Measurements from ENCODE around the gene EIF3M. TPM values are rescaled to one million over a fixed set of nuclear protein-coding genes. Genes with fewer than 3 reads are reported as not detected.

EIF3M gene
- polyA plus RNA-seq, 1 of the 3 experiments (the other 2 are of a cell fraction), result 359 TPM

DNA sequence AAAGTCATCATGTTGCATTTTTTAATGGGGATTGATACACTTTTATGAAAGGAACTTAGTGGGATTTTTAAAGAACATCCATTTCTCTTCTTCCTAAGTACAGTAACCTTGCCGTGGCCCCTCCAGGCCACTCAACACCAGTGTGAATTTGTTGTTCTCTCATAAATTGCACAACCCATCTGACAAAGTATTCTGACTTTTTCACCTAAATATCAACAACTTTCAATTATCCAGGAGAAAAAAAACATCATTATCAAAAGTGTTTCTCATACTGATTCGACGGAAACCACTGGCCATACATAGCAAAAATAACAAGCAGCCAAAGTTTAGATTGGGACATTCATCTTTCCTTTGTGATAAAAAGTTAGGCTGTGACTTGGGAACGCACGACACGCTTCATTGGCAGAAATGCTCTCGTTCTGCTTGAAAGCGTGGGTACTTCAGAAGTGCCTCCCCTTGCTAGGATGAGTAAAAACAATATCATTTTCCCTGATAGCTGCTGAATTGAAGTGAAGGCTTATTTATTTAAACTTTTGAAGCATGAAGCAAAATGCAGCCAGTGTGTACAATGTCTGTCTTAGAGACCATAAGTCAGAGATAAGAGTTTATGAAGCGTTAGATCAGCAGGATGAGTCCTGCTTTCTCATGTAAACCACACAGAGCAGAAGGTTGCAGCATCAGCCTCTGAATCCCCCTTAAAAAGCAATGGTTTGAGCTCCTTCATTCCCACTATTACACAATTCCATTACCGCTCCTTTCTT lies 20.6 kb upstream of the EIF3M start:
- no peak for DNase-seq
- POLR2A ChIA-PET, result no interaction called here
- 72% methylated on average over 10 of the region's 10 CpGs for WGBS (ENCODE audit: low lambda C conversion rate)

DNA sequence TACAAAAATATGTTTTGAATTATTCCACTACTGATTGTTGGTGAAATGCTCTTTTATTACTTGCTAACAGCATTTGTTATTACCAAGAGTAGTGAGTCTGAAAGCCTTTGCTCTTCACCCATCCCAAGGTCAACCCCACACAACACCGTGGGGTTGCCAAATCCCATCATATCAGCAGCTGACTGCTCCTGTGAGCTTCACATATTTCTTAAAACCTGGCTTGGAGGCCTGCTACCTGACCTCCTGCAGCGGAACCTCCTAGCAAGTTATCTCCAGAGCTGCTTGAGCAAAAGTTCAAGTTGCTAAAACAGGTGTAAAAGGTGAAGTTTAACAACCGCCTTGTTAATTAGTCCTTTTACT lies 20.1 kb upstream of the EIF3M start:
- Histone ChIP-seq H3K9ac (no peak overlapping the region), H3F3A (replicated peaks; ENCODE audit: insufficient read depth) (no peaks in the 10 kb centered on the region), H3K9me3 (no peaks in the 10 kb centered on the region), H3K27ac (ENCODE audit: low read depth in 2 of 2, low read length in 1 of 2) (no peak overlapping the region), H3K4me3 (ENCODE audit: low read depth in 2 of 2, low read length in 1 of 2) (no peak overlapping the region), H3K4me1 (ENCODE audit: control insufficient read depth in 1 of 2, insufficient read depth in 2 of 2, low read depth in 1 of 2, low read length in 1 of 2) (no peaks in the 10 kb centered on the region), H3K36me3 (replicated peaks in 1 of 2; ENCODE audit: control insufficient read depth in 1 of 2, insufficient read depth in 2 of 2, low read length in 1 of 2) (no peaks in the 10 kb centered on the region), H3K27me3 (ENCODE audit: insufficient read depth) (no peaks in the 10 kb centered on the region; the same call in 1 of the 2 replicates), H3K4me2 (no peak overlapping the region), H3K9me2 (no peaks in the 10 kb centered on the region), H3K79me2 (ENCODE audit: insufficient read depth) (no peaks in the 10 kb centered on the region), H4K20me1 (ENCODE audit: insufficient read depth) (no peaks in the 10 kb centered on the region), H2AFZ (ENCODE audit: low read depth) (no peak overlapping the region)
- no peak for DNase-seq
- CTCF ChIA-PET, result no interaction called here
- POLR2A ChIA-PET, result no interaction called here
- WGBS (ENCODE audit: low lambda C conversion rate), result 53% methylated on average over 3 of the region's 3 CpGs
- TF ChIP-seq JUND (IDR thresholded peaks at IDR 0.05) (no peak), MEF2A (IDR thresholded peaks at IDR 0.05; ENCODE audit: borderline replicate concordance, low read depth) (no peak), FOSL2 (IDR thresholded peaks at IDR 0.05; ENCODE audit: borderline replicate concordance, low read depth) (no peak), RXRA (IDR thresholded peaks at IDR 0.05; ENCODE audit: borderline replicate concordance, low read depth) (no peak), NRF1 (IDR thresholded peaks at IDR 0.05; ENCODE audit: low read depth, low read length) (no peak), SMC3 (IDR thresholded peaks at IDR 0.05; ENCODE audit: low read depth, low read length) (no peak), YY1 (IDR thresholded peaks at IDR 0.05; ENCODE audit: low read depth) (no peak), TAF1 (IDR thresholded peaks at IDR 0.05; ENCODE audit: borderline replicate concordance, low read depth, low read length) (no peak), POLR2AphosphoS5 (IDR thresholded peaks at IDR 0.05; ENCODE audit: low read depth, low read length) (no peak), TCF12 (IDR thresholded peaks at IDR 0.05) (no peak), RFX5 (IDR thresholded peaks at IDR 0.05; ENCODE audit: low read length) (no peak), MXI1 (IDR thresholded peaks at IDR 0.05; ENCODE audit: low read depth, low read length) (no peak), GATA2 (CRISPR knock-in tag; IDR thresholded peaks at IDR 0.05) (no peak)
- TF ChIP-seq, protein P1, sequence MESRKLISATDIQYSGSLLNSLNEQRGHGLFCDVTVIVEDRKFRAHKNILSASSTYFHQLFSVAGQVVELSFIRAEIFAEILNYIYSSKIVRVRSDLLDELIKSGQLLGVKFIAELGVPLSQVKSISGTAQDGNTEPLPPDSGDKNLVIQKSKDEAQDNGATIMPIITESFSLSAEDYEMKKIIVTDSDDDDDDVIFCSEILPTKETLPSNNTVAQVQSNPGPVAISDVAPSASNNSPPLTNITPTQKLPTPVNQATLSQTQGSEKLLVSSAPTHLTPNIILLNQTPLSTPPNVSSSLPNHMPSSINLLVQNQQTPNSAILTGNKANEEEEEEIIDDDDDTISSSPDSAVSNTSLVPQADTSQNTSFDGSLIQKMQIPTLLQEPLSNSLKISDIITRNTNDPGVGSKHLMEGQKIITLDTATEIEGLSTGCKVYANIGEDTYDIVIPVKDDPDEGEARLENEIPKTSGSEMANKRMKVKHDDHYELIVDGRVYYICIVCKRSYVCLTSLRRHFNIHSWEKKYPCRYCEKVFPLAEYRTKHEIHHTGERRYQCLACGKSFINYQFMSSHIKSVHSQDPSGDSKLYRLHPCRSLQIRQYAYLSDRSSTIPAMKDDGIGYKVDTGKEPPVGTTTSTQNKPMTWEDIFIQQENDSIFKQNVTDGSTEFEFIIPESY (IDR thresholded peaks at IDR 0.05; ENCODE audit: borderline replicate concordance, low read depth), result no peak

More for the DNA sequence above, 20.6 kb upstream of the EIF3M start:
- Histone ChIP-seq H3F3A (replicated peaks; ENCODE audit: insufficient read depth) (no peaks in the 10 kb centered on the region), H3K4me1 (ENCODE audit: control insufficient read depth in 1 of 2, insufficient read depth in 2 of 2, low read depth in 1 of 2, low read length in 1 of 2) (no peaks in the 10 kb centered on the region), H3K9me2 (no peaks in the 10 kb centered on the region), H3K36me3 (replicated peaks in 1 of 2; ENCODE audit: control insufficient read depth in 1 of 2, insufficient read depth in 2 of 2, low read length in 1 of 2) (no peaks in the 10 kb centered on the region), H2AFZ (ENCODE audit: low read depth) (no peak overlapping the region), H3K4me2 (no peak overlapping the region), H3K9ac (no peak overlapping the region), H3K4me3 (ENCODE audit: low read depth in 2 of 2, low read length in 1 of 2) (no peak overlapping the region), H3K79me2 (ENCODE audit: insufficient read depth) (no peaks in the 10 kb centered on the region), H3K27me3 (ENCODE audit: insufficient read depth) (no peaks in the 10 kb centered on the region; the same call in 1 of the 2 replicates), H3K27ac (ENCODE audit: low read depth in 2 of 2, low read length in 1 of 2) (no peak overlapping the region), H3K9me3 (no peaks in the 10 kb centered on the region), H4K20me1 (ENCODE audit: insufficient read depth) (no peaks in the 10 kb centered on the region)
- TF ChIP-seq TEAD4 (IDR thresholded peaks at IDR 0.05; ENCODE audit: borderline replicate concordance, insufficient read depth), result no peak
- TF ChIP-seq MXI1 (IDR thresholded peaks at IDR 0.05; ENCODE audit: low read depth, low read length), result no peak
- no peak for TF ChIP-seq ELF1 (IDR thresholded peaks at IDR 0.05)
- no peak for TF ChIP-seq MEF2A (IDR thresholded peaks at IDR 0.05; ENCODE audit: borderline replicate concordance, low read depth)
- no peak for TF ChIP-seq NFIC (IDR thresholded peaks at IDR 0.05; ENCODE audit: borderline replicate concordance)
- TF ChIP-seq, protein P2, sequence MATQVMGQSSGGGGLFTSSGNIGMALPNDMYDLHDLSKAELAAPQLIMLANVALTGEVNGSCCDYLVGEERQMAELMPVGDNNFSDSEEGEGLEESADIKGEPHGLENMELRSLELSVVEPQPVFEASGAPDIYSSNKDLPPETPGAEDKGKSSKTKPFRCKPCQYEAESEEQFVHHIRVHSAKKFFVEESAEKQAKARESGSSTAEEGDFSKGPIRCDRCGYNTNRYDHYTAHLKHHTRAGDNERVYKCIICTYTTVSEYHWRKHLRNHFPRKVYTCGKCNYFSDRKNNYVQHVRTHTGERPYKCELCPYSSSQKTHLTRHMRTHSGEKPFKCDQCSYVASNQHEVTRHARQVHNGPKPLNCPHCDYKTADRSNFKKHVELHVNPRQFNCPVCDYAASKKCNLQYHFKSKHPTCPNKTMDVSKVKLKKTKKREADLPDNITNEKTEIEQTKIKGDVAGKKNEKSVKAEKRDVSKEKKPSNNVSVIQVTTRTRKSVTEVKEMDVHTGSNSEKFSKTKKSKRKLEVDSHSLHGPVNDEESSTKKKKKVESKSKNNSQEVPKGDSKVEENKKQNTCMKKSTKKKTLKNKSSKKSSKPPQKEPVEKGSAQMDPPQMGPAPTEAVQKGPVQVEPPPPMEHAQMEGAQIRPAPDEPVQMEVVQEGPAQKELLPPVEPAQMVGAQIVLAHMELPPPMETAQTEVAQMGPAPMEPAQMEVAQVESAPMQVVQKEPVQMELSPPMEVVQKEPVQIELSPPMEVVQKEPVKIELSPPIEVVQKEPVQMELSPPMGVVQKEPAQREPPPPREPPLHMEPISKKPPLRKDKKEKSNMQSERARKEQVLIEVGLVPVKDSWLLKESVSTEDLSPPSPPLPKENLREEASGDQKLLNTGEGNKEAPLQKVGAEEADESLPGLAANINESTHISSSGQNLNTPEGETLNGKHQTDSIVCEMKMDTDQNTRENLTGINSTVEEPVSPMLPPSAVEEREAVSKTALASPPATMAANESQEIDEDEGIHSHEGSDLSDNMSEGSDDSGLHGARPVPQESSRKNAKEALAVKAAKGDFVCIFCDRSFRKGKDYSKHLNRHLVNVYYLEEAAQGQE (IDR thresholded peaks at IDR 0.05; ENCODE audit: low read depth, low read length), result no peak
- no peak for TF ChIP-seq EZH2phosphoT487 (IDR thresholded peaks at IDR 0.05; ENCODE audit: borderline replicate concordance, low read depth)
- TF ChIP-seq SIN3A (IDR thresholded peaks at IDR 0.05; ENCODE audit: borderline replicate concordance, low read depth, low read length), result no peak
- CTCF ChIA-PET, result no interaction called here

Data from SK-N-SH (cell line).